Endothelial cell of umbilical vein (primary cell): ENCODE results near the gene RLIM. TPM values are rescaled to one million over a fixed set of nuclear protein-coding genes. Genes with fewer than 3 reads are reported as not detected.

Experiments
- BruUV-seq: library from RNA; stranded (reverse); fragments of 400-500 nt; replicated peaks from 2 replicates; lab custom pipeline; 2021; lab: Mats Ljungman, UMichigan
- CTCF ChIA-PET: fragments of 300-600, 350-600 bp; sonication (Branson Sonifier 250); formaldehyde crosslinking; loops from one replicate; lab custom pipeline; 2021; ENCODE audit warnings: antibody characterized with exemption, inconsistent platforms; lab: Charles Lee
- POLR2A ChIA-PET: fragments of 300-600, 350-600 bp; sonication (Branson Sonifier 250); formaldehyde crosslinking; loops from one replicate; lab custom pipeline; 2021; ENCODE audit warnings: antibody characterized with exemption, inconsistent platforms; lab: Charles Lee
- DNase-seq: peaks from one replicate; pipeline ENCODE4 v3.0.0-alpha.2; 2011; ENCODE audit warnings: low read depth, low spot score
- FAIRE-seq: peaks from 2 replicates; lab custom pipeline; 2011; peaks lifted over from hg19 to GRCh38; lab: Jason Lieb, UNC
- H2AFZ ChIP-seq: 2 replicates; pipeline ENCODE4 v1.6.0; 2012; ENCODE audit warnings: low read depth, low read length, control low read depth, inconsistent platforms
- H3K27ac ChIP-seq: 2 replicates; pipeline ENCODE4 v1.5.1; 2011; ENCODE audit warnings: low read depth, mild to moderate bottlenecking, control low read depth, low read length, moderate library complexity; ENCODE audit not compliant: insufficient read depth
- H3K27me3 ChIP-seq, 2 experiments: 2 replicates each; pipeline versions ENCODE4 v1.6.0 to v1.6.1; 2011; ENCODE audit warnings: low read length in 2 of 2, mixed read lengths in 1 of 2; ENCODE audit not compliant: control insufficient read depth in 2 of 2, insufficient read depth in 2 of 2
- H3K36me3 ChIP-seq, 2 experiments: 2 replicates in 1 of 2; 3 replicates in 1 of 2; pipeline ENCODE4 v1.5.1; 2011; ENCODE audit warnings: low read length in 2 of 2, mild to moderate bottlenecking in 1 of 2, moderate library complexity in 1 of 2; ENCODE audit not compliant: control insufficient read depth in 2 of 2, insufficient read depth in 2 of 2; ENCODE audit errors: extremely low read depth in 1 of 2
- H3K4me1 ChIP-seq: 3 replicates; pipeline ENCODE4 v1.5.1; 2011; ENCODE audit warnings: mild to moderate bottlenecking, low read length; ENCODE audit not compliant: control insufficient read depth, insufficient read depth; ENCODE audit errors: extremely low read depth
- H3K4me2 ChIP-seq: 2 replicates; pipeline ENCODE4 v1.6.1; 2011; ENCODE audit warnings: low read length, control low read depth, mixed read lengths; ENCODE audit not compliant: insufficient read depth
- H3K4me3 ChIP-seq, 3 experiments: fragments of 200-600 bp in 1 of 3; sonication (generic), shearing (Covaris generic) in 1 of 3; replicated peaks in 1 of 3; 2 replicates each; pipeline ENCODE4 v1.5.1; 2011 to 2016; ENCODE audit warnings: control low read depth in 3 of 3, low read length in 3 of 3, mild to moderate bottlenecking in 2 of 3, inconsistent platforms in 1 of 3, low read depth in 1 of 3, moderate library complexity in 1 of 3; ENCODE audit not compliant: insufficient read depth in 1 of 3
- H3K79me2 ChIP-seq: 2 replicates; pipeline ENCODE4 v1.6.0; 2012; ENCODE audit warnings: low read length, inconsistent platforms; ENCODE audit not compliant: control insufficient read depth, insufficient read depth
- H3K9ac ChIP-seq: replicated peaks from 2 replicates; pipeline ENCODE3; 2011; ENCODE audit warnings: low read length, control low read depth; ENCODE audit not compliant: insufficient read depth; ENCODE audit errors: extremely low read depth
- H3K9me1 ChIP-seq: replicated peaks from 3 replicates; pipeline ENCODE4 v1.6.0; 2011; ENCODE audit warnings: mild to moderate bottlenecking, low read length; ENCODE audit not compliant: control insufficient read depth, insufficient read depth; ENCODE audit errors: extremely low read depth
- H3K9me3 ChIP-seq: replicated peaks from 2 replicates; pipeline ENCODE4 v1.5.1; 2012; ENCODE audit warnings: low read length, inconsistent platforms; ENCODE audit not compliant: control insufficient read depth, insufficient read depth
- H4K20me1 ChIP-seq: replicated peaks from 2 replicates; pipeline ENCODE3; 2011; ENCODE audit warnings: mild to moderate bottlenecking, low read length; ENCODE audit not compliant: control insufficient read depth, insufficient read depth; ENCODE audit errors: extremely low read depth
- CTCF ChIP-seq, 2 donors: IDR thresholded peaks; 1 replicate in 1 of 2; 2 replicates in 1 of 2; pipeline ENCODE4 v1.5.1; 2011; ENCODE audit warnings: low read length in 2 of 2, mild to moderate bottlenecking in 2 of 2, moderate library complexity in 2 of 2, control low read depth in 1 of 2, inconsistent platforms in 1 of 2, low read depth in 1 of 2; ENCODE audit not compliant: insufficient read depth in 1 of 2; ENCODE audit errors: extremely low read depth in 1 of 2
- EZH2 ChIP-seq: IDR thresholded peaks from 2 replicates; pipeline ENCODE4 v1.6.1; 2012; ENCODE audit warnings: borderline replicate concordance, low read depth, mild to moderate bottlenecking, moderate library complexity, low read length, inconsistent platforms; ENCODE audit not compliant: severe bottlenecking
- FOS ChIP-seq: IDR thresholded peaks from 2 replicates; pipeline ENCODE4 v1.6.1; 2011; ENCODE audit warnings: mild to moderate bottlenecking, low read length, moderate library complexity, borderline replicate concordance; ENCODE audit not compliant: insufficient read depth
- GATA2 ChIP-seq: IDR thresholded peaks from 2 replicates; pipeline ENCODE4 v1.7.0; 2011; ENCODE audit warnings: low read depth, mild to moderate bottlenecking, moderate library complexity, mixed read lengths, low read length; ENCODE audit not compliant: insufficient read length, insufficient read depth
- JUN ChIP-seq: IDR thresholded peaks from 2 replicates; pipeline ENCODE4 v1.6.1; 2011; ENCODE audit warnings: borderline replicate concordance, low read depth; ENCODE audit not compliant: insufficient read length, insufficient read depth
- MAX ChIP-seq: IDR thresholded peaks from 2 replicates; pipeline ENCODE4 v1.6.1; 2011; ENCODE audit not compliant: insufficient read depth, insufficient read length
- MYC ChIP-seq: IDR thresholded peaks from one replicate; pipeline ENCODE4 v1.6.1; 2011; ENCODE audit warnings: mild to moderate bottlenecking, low read depth, low read length
- POLR2A ChIP-seq: IDR thresholded peaks from 2 replicates; pipeline ENCODE4 v1.6.1; 2012; ENCODE audit warnings: low read depth, mild to moderate bottlenecking, control low read depth, low read length
- POLR2AphosphoS5 ChIP-seq: IDR thresholded peaks from 2 replicates; pipeline ENCODE4 v1.6.1; 2012; ENCODE audit warnings: low read depth, mild to moderate bottlenecking, control low read depth, low read length, moderate library complexity; ENCODE audit not compliant: insufficient read depth
- dilution Hi-C: fragments of 300-500 bp; cut with MboI; formaldehyde crosslinking; loops from one replicate; pipeline ENCODE4 v1.15.0; 2019; ENCODE audit warnings: low sequenced_read_pairs; ENCODE audit not compliant: extremely low pct_ligation_motif_present
- intact Hi-C: fragments of 100-400 bp; cut with micrococcal nuclease; formaldehyde crosslinking; loops from one replicate; pipeline ENCODE4 v1.10.0; 2022
- polyA plus RNA-seq, 4 experiments: library from polyadenylated mRNA; depleted of rRNA in 3 of 4; stranded (reverse) in 3 of 4; unstranded in 1 of 4; fragments of >200 nt; gene quantifications; 2 replicates each; pipeline versions ENCODE4 v1.2.1 to v1.2.3, GENCODE V29; 2011 to 2012; ENCODE audit warnings: missing spikeins in 1 of 4
- total RNA-seq: library from RNA; stranded (reverse); gene quantifications from 2 replicates; pipeline ENCODE4 v1.2.3, GENCODE V29; 2021

Gene RLIM
- total and polyA plus RNA-seq, 2 donors (not counting 3 experiments of a cell fraction or from before 2014, with no cell fraction given), result 8.2 to 40.1 TPM

- ChIA-PET CTCF (interaction anchor here (1.0 kb wide), 1 partner anchor 10 kb away, joined by 3 read pairs; no protein-coding TSS in a partner anchor), POLR2A (no interaction called here)
- Histone ChIP-seq H4K20me1 (no peaks in the 10 kb centered on the region), H3K36me3 (no peaks in the 10 kb centered on the region), H2AFZ (no peak overlapping the region), H3K9me1 (no peaks in the 10 kb centered on the region), H3K4me3 (no peak overlapping the region), H3K79me2 (no peaks in the 10 kb centered on the region), H3K4me1 (no peaks in the 10 kb centered on the region), H3K9me3 (no peaks in the 10 kb centered on the region), H3K27me3 (no peaks in the 10 kb centered on the region), H3K27ac (no peak overlapping the region), H3K9ac (no peak overlapping the region), H3K4me2 (no peak overlapping the region)
- FAIRE-seq (no peak), DNase-seq (no peak)
- TF ChIP-seq MYC, result no peak
- TF ChIP-seq FOS, result no peak
- no peak for TF ChIP-seq CTCF (IDR thresholded peaks at IDR 0.05; ENCODE audit: extremely low read depth in 1 of 2, insufficient read depth in 1 of 2, low read depth in 1 of 2, low read length in 2 of 2)
- TF ChIP-seq JUN, result no peak
- TF ChIP-seq POLR2AphosphoS5, result no peak
- no peak for TF ChIP-seq GATA2
- no peak for TF ChIP-seq MAX
- TF ChIP-seq EZH2, result no peak
- TF ChIP-seq POLR2A, result no peak
- BruUV-seq, result no TSS peak
- dilution Hi-C loops, result no loop called here
- intact Hi-C loops, result no loop called here
These were observed 68.4 kb downstream of the RLIM start for GRCh38 chrX:74545880-74546523.
